PC-9 (cell line): ENCODE measurements around the gene MYRIP. TPM values are rescaled to one million over a fixed set of nuclear protein-coding genes. Genes with fewer than 3 reads are reported as not detected.

Experiments
- BruUV-seq: library from RNA; stranded (reverse); fragments of 400-500 nt; replicated peaks from 2 replicates; lab custom pipeline; 2021; lab: Mats Ljungman, UMichigan
- CTCF ChIA-PET: fragments of 300-600 bp; sonication (Branson Sonifier 250); formaldehyde crosslinking; loops from one replicate; lab custom pipeline; 2022; ENCODE audit warnings: antibody characterized with exemption; lab: Charles Lee
- POLR2A ChIA-PET: fragments of 300-600 bp; sonication (Branson Sonifier 250); formaldehyde crosslinking; loops from one replicate; lab custom pipeline; 2022; ENCODE audit warnings: antibody characterized with exemption; ENCODE audit not compliant: unreplicated experiment; lab: Charles Lee
- DNase-seq, 2 experiments: peaks; one replicate each; pipeline versions ENCODE4 v3.0.0 to v3.0.0-alpha.2; 2015 to 2022; ENCODE audit warnings: mixed read lengths in 1 of 2
- H2AFZ ChIP-seq: fragments of 200-600 bp; sonication (generic); 2 replicates; pipeline ENCODE4 v1.8.1; 2017; ENCODE audit warnings: antibody characterized with exemption
- H3F3A ChIP-seq: fragments of 200-600 bp; sonication (generic); 2 replicates; pipeline ENCODE4 v1.8.1; 2017; ENCODE audit warnings: antibody characterized with exemption, mild to moderate bottlenecking, low read depth; ENCODE audit not compliant: insufficient read depth
- H3K27ac ChIP-seq: fragments of 200-600 bp; sonication (generic); 2 replicates; pipeline ENCODE4 v1.6.1; 2016; ENCODE audit warnings: mixed run types
- H3K27me3 ChIP-seq: fragments of 200-600 bp; sonication (generic); 2 replicates; pipeline ENCODE4 v1.6.1; 2016; ENCODE audit warnings: low read depth, mixed run types; ENCODE audit not compliant: insufficient read depth
- H3K36me3 ChIP-seq: fragments of 200-600 bp; sonication (generic); 2 replicates; pipeline ENCODE4 v1.6.1; 2016; ENCODE audit warnings: low read depth, mixed run types
- H3K4me1 ChIP-seq: fragments of 200-600 bp; sonication (generic); replicated peaks from 2 replicates; pipeline ENCODE4 v1.6.1; 2016; ENCODE audit warnings: mixed run types; ENCODE audit not compliant: insufficient read depth
- H3K4me2 ChIP-seq: fragments of 200-600 bp; sonication (generic); 2 replicates; pipeline ENCODE4 v1.6.1; 2017; ENCODE audit warnings: mixed run types
- H3K4me3 ChIP-seq: fragments of 200-600 bp; sonication (generic); 2 replicates; pipeline ENCODE4 v1.6.1; 2016; ENCODE audit warnings: mixed run types
- H3K79me2 ChIP-seq: fragments of 200-600 bp; sonication (generic); 2 replicates; pipeline ENCODE4 v1.6.1; 2017; ENCODE audit warnings: low read depth, mixed run types
- H3K9me2 ChIP-seq: fragments of 200-600 bp; sonication (generic); 2 replicates; pipeline ENCODE4 v1.8.1; 2017; ENCODE audit warnings: mild to moderate bottlenecking; ENCODE audit not compliant: insufficient read depth
- H3K9me3 ChIP-seq: fragments of 200-600 bp; sonication (generic); 2 replicates; pipeline ENCODE4 v1.8.1; 2016; ENCODE audit warnings: low read depth; ENCODE audit not compliant: insufficient read depth
- H4K20me1 ChIP-seq: fragments of 200-600 bp; sonication (generic); 2 replicates; pipeline ENCODE4 v1.8.1; 2017; ENCODE audit not compliant: insufficient read depth
- CTCF ChIP-seq: fragments of 200-600 bp; sonication (generic); conservative IDR thresholded peaks from 2 replicates; pipeline ENCODE4 v1.6.1; 2017; ENCODE audit warnings: mixed run types, antibody characterized with exemption, mild to moderate bottlenecking, moderate library complexity
- EZH2 ChIP-seq: fragments of 200-600 bp; sonication (generic); IDR thresholded peaks from 2 replicates; pipeline ENCODE4 v1.8.0; 2017; ENCODE audit warnings: antibody characterized with exemption, low read depth
- intact Hi-C: fragments of 100-400 bp; cut with micrococcal nuclease; formaldehyde crosslinking; loops from one replicate; pipeline ENCODE4 v1.10.0; 2022; ENCODE audit not compliant: unreplicated experiment
- total RNA-seq: library from RNA; stranded (reverse); gene quantifications from 2 replicates; pipeline ENCODE4 v1.2.3, GENCODE V29; 2021

Gene MYRIP
- total RNA-seq, 1 experiment from 2014 or later = not detected

GRCh38 chr3:39936848-39937247 lies 127.4 kb downstream of the MYRIP start:
- no peak for TF ChIP-seq EZH2
- no peak for TF ChIP-seq CTCF
- no peak overlapping the region for H2AFZ ChIP-seq
- no TSS peak for BruUV-seq
- H3K36me3 ChIP-seq = no peaks in the 10 kb centered on the region
- no peak overlapping the region for H3K4me2 ChIP-seq
- no peaks in the 10 kb centered on the region for H3F3A ChIP-seq
- intact Hi-C loops = no loop called here
- H3K4me1 ChIP-seq = no peaks in the 10 kb centered on the region
- POLR2A ChIA-PET = no interaction called here
- no peak overlapping the region for H3K4me3 ChIP-seq
- no peaks in the 10 kb centered on the region for H3K79me2 ChIP-seq
- no peaks in the 10 kb centered on the region for H3K27me3 ChIP-seq
- H4K20me1 ChIP-seq = no peaks in the 10 kb centered on the region
- DNase-seq = no peak
- no peaks in the 10 kb centered on the region for H3K9me3 ChIP-seq
- CTCF ChIA-PET = no interaction called here
- no peaks in the 10 kb centered on the region for H3K9me2 ChIP-seq
- H3K27ac ChIP-seq = no peak overlapping the region

- intact Hi-C loops = no loop called here
- H3K9me3 ChIP-seq = no peaks in the 10 kb centered on the region
- no peaks in the 10 kb centered on the region for H4K20me1 ChIP-seq
- no peaks in the 10 kb centered on the region for H3K9me2 ChIP-seq
- no peaks in the 10 kb centered on the region for H3F3A ChIP-seq
- CTCF ChIA-PET = interaction anchor here (0.5 kb wide), 1 partner anchor 778 kb away, joined by 3 read pairs; no protein-coding TSS in a partner anchor
- BruUV-seq = no TSS peak
- H3K27ac ChIP-seq = no peak overlapping the region
- POLR2A ChIA-PET = interaction anchor here (0.7 kb wide), 1 partner anchor 9 kb away, joined by 6 read pairs; no protein-coding TSS in a partner anchor
- no peak overlapping the region for H3K4me3 ChIP-seq
- DNase-seq = no peak
- H3K4me1 ChIP-seq = no peaks in the 10 kb centered on the region
- H3K36me3 ChIP-seq = no peaks in the 10 kb centered on the region
- H2AFZ ChIP-seq = no peak overlapping the region
- no peaks in the 10 kb centered on the region for H3K79me2 ChIP-seq
- no peaks in the 10 kb centered on the region for H3K27me3 ChIP-seq
- H3K4me2 ChIP-seq = no peak overlapping the region
- TF ChIP-seq CTCF = no peak
- no peak for TF ChIP-seq EZH2
These were observed 127.9 kb downstream of the MYRIP start for GRCh38 chr3:39937315-39937714.

- Histone ChIP-seq H3K4me3 (no peak overlapping the region), H3K4me1 (no peaks in the 10 kb centered on the region), H3F3A (no peaks in the 10 kb centered on the region), H4K20me1 (no peaks in the 10 kb centered on the region), H3K9me3 (no peaks in the 10 kb centered on the region), H2AFZ (no peak overlapping the region), H3K79me2 (no peaks in the 10 kb centered on the region), H3K9me2 (no peaks in the 10 kb centered on the region), H3K36me3 (no peaks in the 10 kb centered on the region), H3K4me2 (no peak overlapping the region), H3K27ac (no peak overlapping the region), H3K27me3 (no peaks in the 10 kb centered on the region)
- no peak for TF ChIP-seq CTCF
- POLR2A ChIA-PET = interaction anchor here (0.7 kb wide), 1 partner anchor 9 kb away, joined by 6 read pairs; no protein-coding TSS in a partner anchor
- DNase-seq = no peak
- intact Hi-C loops = no loop called here
- CTCF ChIA-PET = interaction anchor here (0.5 kb wide), 1 partner anchor 778 kb away, joined by 3 read pairs; no protein-coding TSS in a partner anchor
- no TSS peak for BruUV-seq
These were observed 128.5 kb downstream of the MYRIP start for GRCh38 chr3:39937874-39938273.
